DND-41 (cell line): ENCODE results near the gene SLC17A8.

Source experiments
- CTCF ChIP-seq: IDR thresholded peaks from 2 replicates; pipeline ENCODE4 v1.5.1; 2012; ENCODE audit warnings: borderline replicate concordance, low read length, moderate library complexity, mild to moderate bottlenecking; ENCODE audit not compliant: poor library complexity, severe bottlenecking; ENCODE audit errors: extremely low read depth
- EZH2 ChIP-seq: IDR thresholded peaks from 3 replicates; pipeline ENCODE4 v1.6.1; 2012; ENCODE audit warnings: borderline replicate concordance, low read depth, mild to moderate bottlenecking, moderate library complexity, low read length, inconsistent platforms; ENCODE audit not compliant: severe bottlenecking

DNA sequence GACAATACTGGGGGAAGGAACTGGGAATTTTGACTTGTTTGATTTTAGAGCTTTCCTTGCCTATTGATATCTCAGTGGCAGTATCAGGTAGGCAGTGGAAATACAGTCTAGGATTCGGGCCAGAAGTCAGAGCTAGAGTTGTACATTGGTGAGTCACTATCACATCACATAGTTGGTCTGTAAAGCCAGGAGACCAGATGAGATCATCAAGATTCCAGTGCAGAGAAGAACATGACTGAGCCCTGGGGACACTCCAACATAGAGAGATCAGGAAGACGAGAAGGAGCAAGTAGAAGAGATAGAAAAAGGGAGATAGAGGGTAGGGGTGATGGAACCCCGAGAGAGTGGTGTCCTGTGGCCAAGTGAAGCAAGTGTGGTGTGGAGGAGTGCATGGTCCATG is 70.2 kb downstream of the SLC17A8 start:
- no peak for TF ChIP-seq EZH2
- no peak for TF ChIP-seq CTCF
